ENCODE results near the gene ETFA. TPM values are rescaled to one million over a fixed set of nuclear protein-coding genes. Genes with fewer than 3 reads are reported as not detected.

Gene ETFA
- total RNA-seq, 1 donor from 2014 or later = 31.7 TPM

DNA sequence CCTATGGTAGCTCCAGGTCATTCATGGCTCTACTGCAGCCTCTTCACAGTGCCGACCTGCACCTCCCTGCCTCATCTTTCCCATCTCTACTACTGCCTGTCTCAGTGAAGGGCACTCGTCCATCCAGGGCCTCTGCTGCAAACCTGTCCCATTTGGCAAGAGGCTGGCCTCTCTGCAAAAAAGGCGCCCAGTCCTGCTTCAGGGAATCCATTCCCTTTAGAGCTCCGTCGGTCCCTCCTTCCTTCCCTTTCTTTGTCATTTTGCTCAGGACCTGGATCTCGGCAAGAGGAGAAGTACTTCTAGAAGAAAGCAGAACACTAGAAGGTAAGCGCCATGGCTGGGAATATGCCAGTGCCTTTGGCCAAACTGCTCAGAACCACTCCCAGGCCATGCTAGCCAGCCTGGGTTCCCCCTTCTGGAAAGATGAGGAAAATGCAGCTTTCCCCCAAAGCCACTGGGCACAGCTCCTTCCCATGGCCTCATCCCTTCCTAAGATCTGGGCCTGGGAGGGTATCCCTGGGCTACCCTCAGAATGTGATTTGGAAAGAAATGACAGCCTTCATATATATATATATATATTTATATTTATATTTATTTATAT lies 18.9 kb upstream of the ETFA start:
- no peaks in the 10 kb centered on the region for H3K36me3 ChIP-seq
- H3K27me3 ChIP-seq = peaks cover 11% of the 10 kb centered on the region
- no peak overlapping the region for H3K4me3 ChIP-seq
- intact Hi-C loops (cut with DNase I) = loop anchor here (1.0 kb wide), 1 partner anchor 140 kb away; no protein-coding TSS in a partner anchor
- peak in 1 of 2 donors; percentile 80 for DNase-seq (ENCODE audit: low spot score in 2 of 2)
- H3K4me1 ChIP-seq = no peaks in the 10 kb centered on the region
- TF ChIP-seq, protein P1, sequence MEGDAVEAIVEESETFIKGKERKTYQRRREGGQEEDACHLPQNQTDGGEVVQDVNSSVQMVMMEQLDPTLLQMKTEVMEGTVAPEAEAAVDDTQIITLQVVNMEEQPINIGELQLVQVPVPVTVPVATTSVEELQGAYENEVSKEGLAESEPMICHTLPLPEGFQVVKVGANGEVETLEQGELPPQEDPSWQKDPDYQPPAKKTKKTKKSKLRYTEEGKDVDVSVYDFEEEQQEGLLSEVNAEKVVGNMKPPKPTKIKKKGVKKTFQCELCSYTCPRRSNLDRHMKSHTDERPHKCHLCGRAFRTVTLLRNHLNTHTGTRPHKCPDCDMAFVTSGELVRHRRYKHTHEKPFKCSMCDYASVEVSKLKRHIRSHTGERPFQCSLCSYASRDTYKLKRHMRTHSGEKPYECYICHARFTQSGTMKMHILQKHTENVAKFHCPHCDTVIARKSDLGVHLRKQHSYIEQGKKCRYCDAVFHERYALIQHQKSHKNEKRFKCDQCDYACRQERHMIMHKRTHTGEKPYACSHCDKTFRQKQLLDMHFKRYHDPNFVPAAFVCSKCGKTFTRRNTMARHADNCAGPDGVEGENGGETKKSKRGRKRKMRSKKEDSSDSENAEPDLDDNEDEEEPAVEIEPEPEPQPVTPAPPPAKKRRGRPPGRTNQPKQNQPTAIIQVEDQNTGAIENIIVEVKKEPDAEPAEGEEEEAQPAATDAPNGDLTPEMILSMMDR (IDR thresholded peaks at IDR 0.05) = peak; percentile 29 to 74 (median 51)
- no peaks in the 10 kb centered on the region for H3K9me3 ChIP-seq
- H3K27ac ChIP-seq = no peak overlapping the region

DNA sequence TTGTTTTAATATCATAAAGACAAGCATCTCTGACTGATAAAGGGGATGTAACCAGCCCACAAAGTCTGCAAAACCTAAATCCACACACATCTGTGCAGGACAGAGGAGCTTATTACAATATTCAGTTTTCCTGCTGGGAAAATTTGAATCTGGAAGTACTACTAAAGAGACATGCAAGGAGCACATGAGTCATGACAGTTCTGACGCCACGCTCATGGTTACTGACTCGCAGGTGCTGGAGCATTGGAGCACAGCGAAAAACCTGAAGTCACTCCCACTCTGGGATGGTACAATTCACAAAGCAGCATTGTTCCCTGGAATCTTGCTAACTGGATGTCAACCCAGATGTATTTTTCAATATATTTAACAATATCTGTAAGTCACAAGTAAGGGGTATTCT lies 17.7 kb upstream of the ETFA start:
- no peaks in the 10 kb centered on the region for H3K4me1 ChIP-seq
- H3K27ac ChIP-seq = no peak overlapping the region
- intact Hi-C loops (cut with DNase I) = no loop called here
- peaks cover 1% of the 10 kb centered on the region for H3K27me3 ChIP-seq
- TF ChIP-seq, protein P1 (IDR thresholded peaks at IDR 0.05) = no peak
- no peak overlapping the region for H3K4me3 ChIP-seq
- H3K36me3 ChIP-seq = no peaks in the 10 kb centered on the region
- no peaks in the 10 kb centered on the region for H3K9me3 ChIP-seq
- no peak for DNase-seq (ENCODE audit: low spot score in 2 of 2)

DNA sequence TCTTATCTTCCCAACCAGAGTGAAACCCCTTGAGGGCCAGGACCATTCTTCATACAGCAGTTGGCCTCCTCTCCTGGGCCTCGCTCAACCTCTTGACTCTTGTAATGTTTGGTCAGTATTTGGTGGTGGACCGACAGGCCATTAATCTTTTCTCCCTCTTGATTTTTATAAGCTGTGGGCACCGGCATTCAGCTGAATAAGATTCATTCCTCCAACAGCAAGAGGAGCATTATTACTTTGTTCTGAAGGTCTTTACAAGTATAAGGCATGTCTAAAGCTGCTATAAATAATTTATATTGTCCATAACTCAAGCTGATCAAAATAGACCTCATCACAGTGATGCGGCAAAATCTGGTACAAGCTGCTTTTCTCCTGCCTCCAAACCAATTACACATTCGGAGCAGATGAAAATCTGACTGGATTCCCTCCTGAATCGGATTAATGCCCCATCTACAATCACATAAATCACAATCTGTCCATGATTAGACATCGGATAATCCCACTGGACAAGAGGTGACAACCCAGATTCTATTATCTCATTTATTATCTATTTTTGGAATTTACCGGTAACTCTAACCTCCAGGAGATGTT lies 16.9 kb upstream of the ETFA start:
- intact Hi-C loops (cut with DNase I) = no loop called here
- DNase-seq (ENCODE audit: low spot score in 2 of 2) = no peak
- no peak overlapping the region for H3K27ac ChIP-seq
- H3K9me3 ChIP-seq = no peaks in the 10 kb centered on the region
- no peaks in the 10 kb centered on the region for H3K36me3 ChIP-seq
- no peak overlapping the region for H3K4me3 ChIP-seq
- no peaks in the 10 kb centered on the region for H3K4me1 ChIP-seq
- no peaks in the 10 kb centered on the region for H3K27me3 ChIP-seq
- TF ChIP-seq, protein P1 (IDR thresholded peaks at IDR 0.05) = no peak

DNA sequence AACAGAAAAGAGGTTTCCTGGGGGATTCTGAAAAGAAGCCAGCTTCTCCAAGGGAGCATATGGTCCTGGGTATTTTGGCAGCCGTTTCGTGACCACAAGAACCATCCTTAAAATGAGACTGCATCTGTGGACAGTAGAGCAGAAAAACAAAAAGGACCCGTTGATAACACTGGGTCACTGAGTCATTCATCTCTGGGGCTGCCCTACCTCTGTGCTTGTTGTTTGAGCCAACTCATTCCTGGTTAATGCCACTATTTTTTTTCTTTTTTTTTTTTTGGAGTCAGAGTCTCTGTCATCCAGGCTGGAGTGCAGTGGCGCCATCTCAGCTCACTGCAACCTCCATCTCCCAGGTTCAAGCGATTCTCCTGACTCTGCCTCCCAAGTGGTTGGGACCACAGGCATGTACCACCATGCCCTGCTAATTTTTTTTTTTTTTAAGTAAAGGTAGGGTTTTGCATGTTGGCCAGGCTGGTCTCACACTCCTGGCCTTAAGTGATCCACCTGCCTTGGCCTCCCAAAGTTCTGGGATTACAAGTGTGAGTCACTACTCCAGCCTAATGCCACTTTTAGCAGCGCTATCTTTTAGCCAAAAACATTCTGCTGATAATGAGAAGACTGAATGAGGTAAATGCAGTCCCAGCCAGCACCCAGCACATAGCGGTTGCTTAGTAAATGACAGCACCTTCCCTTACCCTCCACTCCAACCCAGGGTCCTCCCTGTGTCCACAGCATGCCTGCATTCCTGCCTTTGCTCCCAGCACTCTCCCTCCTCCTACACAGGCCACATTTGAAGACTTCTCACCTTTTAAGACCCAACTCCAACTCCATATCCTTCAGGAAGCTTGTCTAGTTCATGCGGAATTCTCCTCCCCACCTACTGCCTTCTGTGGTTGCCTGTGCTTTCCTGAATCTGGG lies 16.2 kb upstream of the ETFA start:
- Histone ChIP-seq H3K27me3 (no peaks in the 10 kb centered on the region), H3K27ac (no peak overlapping the region), H3K9me3 (no peaks in the 10 kb centered on the region), H3K4me3 (no peak overlapping the region), H3K36me3 (no peaks in the 10 kb centered on the region), H3K4me1 (no peaks in the 10 kb centered on the region)
- no peak for DNase-seq (ENCODE audit: low spot score in 2 of 2)
- intact Hi-C loops (cut with DNase I) = no loop called here
- TF ChIP-seq, protein P1 (IDR thresholded peaks at IDR 0.05) = no peak

- Histone ChIP-seq H3K9me3 (no peaks in the 10 kb centered on the region), H3K27me3 (no peaks in the 10 kb centered on the region), H3K4me3 (no peak overlapping the region), H3K36me3 (no peaks in the 10 kb centered on the region), H3K27ac (no peak overlapping the region), H3K4me1 (no peaks in the 10 kb centered on the region)
- no peak for DNase-seq (ENCODE audit: low spot score in 2 of 2)
- intact Hi-C loops (cut with DNase I) = no loop called here
- TF ChIP-seq, protein P1 (IDR thresholded peaks at IDR 0.05) = no peak
Observed at GRCh38 chr15:76325704-76326103, 14.4 kb upstream of the ETFA start.
